ENCODE measurements around the gene VMA21. TPM values are rescaled to one million over a fixed set of nuclear protein-coding genes. Genes with fewer than 3 reads are reported as not detected.

The VMA21 gene
- total RNA-seq, 4 donors from 2014 or later = 26.6 to 40.2 (median 30.1) TPM

- WGBS, 2 donors = 8 to 64% methylated on average over 19 to 20 of the region's 20 CpGs
- Histone ChIP-seq H3K36me3 (no peaks in the 10 kb centered on the region), H3K9me3 (no peaks in the 10 kb centered on the region), H3K27ac (peak overlapping the region; percentile 52 to 95 (median 93)), H3K27me3 (no peaks in the 10 kb centered on the region), H3K4me1 (peaks cover 0 to 29% (median 4%) of the 10 kb centered on the region in 4 donors), H3K4me3 (peak overlapping the region; percentile 39 to 78 (median 55))
- TF ChIP-seq EP300 (IDR thresholded peaks at IDR 0.05) = no peak
- no peak for TF ChIP-seq CTCF (IDR thresholded peaks at IDR 0.05)
- TF ChIP-seq POLR2A (IDR thresholded peaks at IDR 0.05) = no peak
- DNase-seq (ENCODE audit: low spot score in 2 of 2) = peak in 1 of 2 donors; percentile 4
These were observed 773 bp upstream of the VMA21 start for GRCh38 chrX:151396042-151396824.

GRCh38 chrX:151397741-151398070 lies 700 bp downstream of the VMA21 start:
- Histone ChIP-seq H3K4me1 (peaks cover 0 to 29% (median 4%) of the 10 kb centered on the region in 4 donors), H3K27me3 (no peaks in the 10 kb centered on the region), H3K27ac (peak overlapping the region; percentile 31 to 95 (median 93)), H3K4me3 (peak overlapping the region; percentile 45 to 78 (median 71)), H3K36me3 (no peaks in the 10 kb centered on the region), H3K9me3 (no peaks in the 10 kb centered on the region)
- TF ChIP-seq EP300 (IDR thresholded peaks at IDR 0.05) (no peak), CTCF (IDR thresholded peaks at IDR 0.05) (no peak), POLR2A (IDR thresholded peaks at IDR 0.05) (no peak)
- no peak for DNase-seq (ENCODE audit: low spot score in 2 of 2)
- 0 to 35% methylated on average over 2 of the region's 2 CpGs for WGBS, 2 donors

- H3K4me1 ChIP-seq = peaks cover 0 to 29% (median 4%) of the 10 kb centered on the region in 4 donors
- no peaks in the 10 kb centered on the region for H3K9me3 ChIP-seq
- DNase-seq (ENCODE audit: low spot score in 2 of 2) = no peak
- H3K36me3 ChIP-seq = no peaks in the 10 kb centered on the region
- no peak overlapping the region for H3K4me3 ChIP-seq
- WGBS, 2 donors = 72 to 79% methylated on average over 3 of the region's 3 CpGs
- no peak overlapping the region for H3K27ac ChIP-seq
- no peak for TF ChIP-seq POLR2A (IDR thresholded peaks at IDR 0.05)
- no peak for TF ChIP-seq EP300 (IDR thresholded peaks at IDR 0.05)
- TF ChIP-seq CTCF (IDR thresholded peaks at IDR 0.05) = no peak
- no peaks in the 10 kb centered on the region for H3K27me3 ChIP-seq
These were observed 1.3 kb downstream of the VMA21 start for GRCh38 chrX:151398346-151398745.

- Histone ChIP-seq H3K4me1 (peaks cover 0 to 17% (median 0%) of the 10 kb centered on the region in 4 donors), H3K9me3 (no peaks in the 10 kb centered on the region), H3K27ac (no peak overlapping the region), H3K4me3 (no peak overlapping the region), H3K36me3 (peaks cover 0 to 12% (median 0%) of the 10 kb centered on the region in 3 donors), H3K27me3 (no peaks in the 10 kb centered on the region)
- no peak for DNase-seq (ENCODE audit: low spot score in 2 of 2)
- TF ChIP-seq CTCF (IDR thresholded peaks at IDR 0.05) = no peak
- TF ChIP-seq EP300 (IDR thresholded peaks at IDR 0.05) = no peak
- no peak for TF ChIP-seq POLR2A (IDR thresholded peaks at IDR 0.05)
- WGBS, 2 donors = 79 to 80% methylated on average over 1 to 18 of the region's 22 CpGs
These were observed 5.8 kb downstream of the VMA21 start for GRCh38 chrX:151402719-151403390.

GRCh38 chrX:151416579-151416978 lies 19.6 kb downstream of the VMA21 start:
- H3K36me3 ChIP-seq = no peaks in the 10 kb centered on the region
- H3K27ac ChIP-seq = no peak overlapping the region
- H3K4me3 ChIP-seq = no peak overlapping the region
- DNase-seq (ENCODE audit: low spot score in 2 of 2) = no peak
- no peaks in the 10 kb centered on the region for H3K4me1 ChIP-seq
- H3K9me3 ChIP-seq = no peaks in the 10 kb centered on the region
- TF ChIP-seq EP300 (IDR thresholded peaks at IDR 0.05) = no peak
- TF ChIP-seq CTCF (IDR thresholded peaks at IDR 0.05) = no peak
- no peak for TF ChIP-seq POLR2A (IDR thresholded peaks at IDR 0.05)
- no peaks in the 10 kb centered on the region for H3K27me3 ChIP-seq
- 89 to 91% methylated on average over 3 of the region's 3 CpGs for WGBS, 2 donors
